AG04449 (cell line): Measurements from ENCODE around the gene SUZ12.
"Not testable (repeated sequence)": the region's sequence is repeated elsewhere in the genome, so short reads cannot be mapped to it uniquely, and the experiment has no call there.

Source experiments
- CTCF ChIA-PET: fragments of 350-600 bp; formaldehyde crosslinking; extraction: SDS; loops from one replicate; lab custom pipeline; 2021; ENCODE audit warnings: antibody characterized with exemption; lab: Yijun Ruan, JAX
- POLR2A ChIA-PET: fragments of 400-600, 350-600 bp; formaldehyde crosslinking; extraction: SDS; loops from one replicate; lab custom pipeline; 2020; ENCODE audit warnings: antibody characterized with exemption, inconsistent platforms; lab: Yijun Ruan, JAX
- DNase-seq: peaks from one replicate; pipeline ENCODE4 v3.0.0-alpha.2; 2010; ENCODE audit warnings: low read depth, low spot score
- H3K4me3 ChIP-seq: 2 replicates; pipeline ENCODE4 v1.5.1; 2011; ENCODE audit warnings: low read depth, mild to moderate bottlenecking, control low read depth, low read length
- CTCF ChIP-seq: IDR thresholded peaks from one replicate; pipeline ENCODE4 v1.5.1; 2011; ENCODE audit warnings: mild to moderate bottlenecking, moderate library complexity, low read length, control low read depth, inconsistent platforms; ENCODE audit not compliant: insufficient read depth; ENCODE audit errors: missing control alignments

SUZ12 gene

GRCh38 chr17:32021615-32021955 lies 84.8 kb downstream of the SUZ12 start:
- CTCF ChIA-PET = interaction anchor here (3.8 kb wide), 1 partner anchor 14 kb away, joined by 23 read pairs; the partner anchor contains the start of gene LRRC37B
- no peak overlapping the region for H3K4me3 ChIP-seq
- POLR2A ChIA-PET = no interaction called here
- DNase-seq = no peak
- no peak for TF ChIP-seq CTCF

- POLR2A ChIA-PET, CTCF ChIA-PET, DNase-seq, H3K4me3 ChIP-seq: not testable (repeated sequence)
Observed at GRCh38 chr17:32022554-32022953, 85.7 kb downstream of the SUZ12 start.

GRCh38 chr17:32027271-32027670 lies 90.5 kb downstream of the SUZ12 start:
- H3K4me3 ChIP-seq, DNase-seq, POLR2A ChIA-PET, CTCF ChIA-PET: not testable (repeated sequence)

- no peak for TF ChIP-seq CTCF
- ChIA-PET POLR2A (no interaction called here), CTCF (no interaction called here)
- DNase-seq = no peak
- H3K4me3 ChIP-seq = no peak overlapping the region
Observed at GRCh38 chr17:32033223-32033622, 96.4 kb downstream of the SUZ12 start.

GRCh38 chr17:32033812-32034211 lies 97.0 kb downstream of the SUZ12 start:
- POLR2A ChIA-PET, H3K4me3 ChIP-seq, CTCF ChIA-PET, DNase-seq: not testable (repeated sequence)

GRCh38 chr17:32040246-32040645 lies 103.4 kb downstream of the SUZ12 start:
- POLR2A ChIA-PET = not testable (repeated sequence)

GRCh38 chr17:32041306-32041875 lies 104.6 kb downstream of the SUZ12 start:
- H3K4me3 ChIP-seq, DNase-seq, CTCF ChIA-PET, POLR2A ChIA-PET: not testable (repeated sequence)

More at GRCh38 chr17:32040246-32040645, 103.4 kb downstream of the SUZ12 start:
- CTCF ChIA-PET, DNase-seq, H3K4me3 ChIP-seq: not testable (repeated sequence)

GRCh38 chr17:32042266-32042665 lies 105.5 kb downstream of the SUZ12 start:
- POLR2A ChIA-PET, H3K4me3 ChIP-seq, DNase-seq, CTCF ChIA-PET: not testable (repeated sequence)

- H3K4me3 ChIP-seq, CTCF ChIA-PET, POLR2A ChIA-PET: not testable (repeated sequence)
- peak; percentile 28 for DNase-seq
Observed at GRCh38 chr17:32045611-32046010, 108.8 kb downstream of the SUZ12 start.

GRCh38 chr17:32047663-32048062 lies 110.9 kb downstream of the SUZ12 start:
- CTCF ChIA-PET, DNase-seq, H3K4me3 ChIP-seq, POLR2A ChIA-PET: not testable (repeated sequence)
